ENCODE results near the gene REC8.

REC8 gene

GRCh38 chr14:24171422-24172260 lies at the start of gene REC8:
Gene REC8, plus strand, starts transcription at chr14:24172080. Its CDS starts 473 bp downstream, at chr14:24172553.
- DNase-seq (ENCODE audit: low read depth): no peak

GRCh38 chr14:24122416-24122815 lies 49.5 kb upstream of the REC8 start:
- no peak for DNase-seq (ENCODE audit: low read depth)

- no peak for DNase-seq (ENCODE audit: low read depth)
Observed at GRCh38 chr14:24122898-24123297, 49.0 kb upstream of the REC8 start.

GRCh38 chr14:24123424-24124417 lies 48.2 kb upstream of the REC8 start:
- DNase-seq (ENCODE audit: low read depth): no peak

GRCh38 chr14:24126939-24127338 lies 44.9 kb upstream of the REC8 start:
- DNase-seq (ENCODE audit: low read depth): no peak

GRCh38 chr14:24127673-24128072 lies 44.2 kb upstream of the REC8 start:
- DNase-seq (ENCODE audit: low read depth): no peak

- DNase-seq (ENCODE audit: low read depth): no peak
Observed at GRCh38 chr14:24129410-24129998, 42.4 kb upstream of the REC8 start.

- no peak for DNase-seq (ENCODE audit: low read depth)
Observed at GRCh38 chr14:24130380-24130716, 41.5 kb upstream of the REC8 start, which contains the start of gene FITM1. Gene FITM1, plus strand, starts transcription at chr14:24130659. Its CDS starts 905 bp downstream, at chr14:24131564.

GRCh38 chr14:24130717-24131548 lies 40.9 kb upstream of the REC8 start:
- no peak for DNase-seq (ENCODE audit: low read depth)

GRCh38 chr14:24131549-24131966 lies 40.3 kb upstream of the REC8 start:
- DNase-seq (ENCODE audit: low read depth): no peak

GRCh38 chr14:24132061-24132685 lies 39.7 kb upstream of the REC8 start:
- DNase-seq (ENCODE audit: low read depth): no peak

- DNase-seq (ENCODE audit: low read depth): no peak
Observed at GRCh38 chr14:24132976-24133375, 38.9 kb upstream of the REC8 start.

- DNase-seq (ENCODE audit: low read depth): no peak
Observed at GRCh38 chr14:24133735-24134134, 38.1 kb upstream of the REC8 start.

GRCh38 chr14:24135584-24135833 lies 36.4 kb upstream of the REC8 start:
- no peak for DNase-seq (ENCODE audit: low read depth)

GRCh38 chr14:24135834-24136683 lies 35.8 kb upstream of the REC8 start, which contains the start of gene PSME1:
Gene PSME1, plus strand, starts transcription at chr14:24136194. Its CDS starts 69 bp downstream, at chr14:24136263.
- peak; percentile 83 for DNase-seq (ENCODE audit: low read depth)

- no peak for DNase-seq (ENCODE audit: low read depth)
Observed at GRCh38 chr14:24136684-24137528, 35.0 kb upstream of the REC8 start.

GRCh38 chr14:24137529-24138395 lies 34.1 kb upstream of the REC8 start:
- DNase-seq (ENCODE audit: low read depth): no peak
